ENCODE results near the gene STARD8.
"Not testable (repeated sequence)": the region's sequence is repeated elsewhere in the genome, so short reads cannot be mapped to it uniquely, and the experiment has no call there.

The STARD8 gene

DNA sequence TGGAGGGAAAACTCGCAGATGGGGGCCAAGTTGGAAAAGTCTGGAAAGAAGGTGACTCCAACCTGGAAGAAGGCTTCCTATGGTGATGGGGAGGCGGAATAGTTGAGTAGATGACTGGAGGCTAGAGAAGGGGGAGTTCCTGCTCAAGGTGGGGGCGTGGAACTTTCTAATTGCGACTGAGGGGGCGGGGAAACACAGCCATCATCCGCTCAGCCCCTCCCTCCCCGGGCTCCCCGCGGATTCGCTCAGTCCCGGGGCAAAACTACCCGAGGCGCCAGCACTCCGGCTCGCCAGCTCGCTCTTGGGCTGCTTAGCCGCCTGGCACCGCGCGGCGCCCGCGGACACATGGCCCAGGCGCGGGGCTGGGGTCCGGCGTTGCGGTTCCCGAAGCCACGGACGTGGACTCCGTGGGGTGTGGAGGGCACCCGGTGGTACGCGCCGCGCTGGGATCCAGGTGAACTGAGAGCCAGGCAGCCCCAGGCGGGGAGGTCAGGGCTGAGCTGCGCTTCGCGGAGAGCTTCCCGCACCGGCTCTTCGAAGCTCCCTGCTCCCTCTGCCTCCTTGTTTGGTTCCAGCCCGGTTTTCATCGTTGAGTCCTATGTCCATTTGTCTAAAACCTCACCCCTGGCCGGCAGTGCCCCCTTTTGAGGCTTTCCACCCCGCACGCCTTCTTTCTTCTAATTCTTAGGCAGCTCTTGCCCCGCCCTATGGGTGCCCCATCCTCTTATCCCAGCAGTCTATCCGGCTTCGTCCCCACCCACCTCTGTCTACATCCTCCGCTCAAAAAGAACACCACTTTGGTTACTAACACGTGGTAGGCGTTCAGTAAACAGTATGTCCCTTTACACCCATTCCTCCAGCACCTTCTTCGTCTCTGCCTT is 38.9 kb downstream of the STARD8 start:
- TF ChIP-seq, protein P1, sequence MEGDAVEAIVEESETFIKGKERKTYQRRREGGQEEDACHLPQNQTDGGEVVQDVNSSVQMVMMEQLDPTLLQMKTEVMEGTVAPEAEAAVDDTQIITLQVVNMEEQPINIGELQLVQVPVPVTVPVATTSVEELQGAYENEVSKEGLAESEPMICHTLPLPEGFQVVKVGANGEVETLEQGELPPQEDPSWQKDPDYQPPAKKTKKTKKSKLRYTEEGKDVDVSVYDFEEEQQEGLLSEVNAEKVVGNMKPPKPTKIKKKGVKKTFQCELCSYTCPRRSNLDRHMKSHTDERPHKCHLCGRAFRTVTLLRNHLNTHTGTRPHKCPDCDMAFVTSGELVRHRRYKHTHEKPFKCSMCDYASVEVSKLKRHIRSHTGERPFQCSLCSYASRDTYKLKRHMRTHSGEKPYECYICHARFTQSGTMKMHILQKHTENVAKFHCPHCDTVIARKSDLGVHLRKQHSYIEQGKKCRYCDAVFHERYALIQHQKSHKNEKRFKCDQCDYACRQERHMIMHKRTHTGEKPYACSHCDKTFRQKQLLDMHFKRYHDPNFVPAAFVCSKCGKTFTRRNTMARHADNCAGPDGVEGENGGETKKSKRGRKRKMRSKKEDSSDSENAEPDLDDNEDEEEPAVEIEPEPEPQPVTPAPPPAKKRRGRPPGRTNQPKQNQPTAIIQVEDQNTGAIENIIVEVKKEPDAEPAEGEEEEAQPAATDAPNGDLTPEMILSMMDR (IDR thresholded peaks at IDR 0.05; ENCODE audit: extremely low read depth, insufficient read depth, missing control alignments), result no peak
- DNase-seq (ENCODE audit: low spot score), result peak; percentile 44
- in situ Hi-C loops (cut with MboI; ENCODE audit: low pct_unique_long_range_greater_than_20kb, low sequenced_read_pairs, unreplicated experiment), result no loop called here

DNA sequence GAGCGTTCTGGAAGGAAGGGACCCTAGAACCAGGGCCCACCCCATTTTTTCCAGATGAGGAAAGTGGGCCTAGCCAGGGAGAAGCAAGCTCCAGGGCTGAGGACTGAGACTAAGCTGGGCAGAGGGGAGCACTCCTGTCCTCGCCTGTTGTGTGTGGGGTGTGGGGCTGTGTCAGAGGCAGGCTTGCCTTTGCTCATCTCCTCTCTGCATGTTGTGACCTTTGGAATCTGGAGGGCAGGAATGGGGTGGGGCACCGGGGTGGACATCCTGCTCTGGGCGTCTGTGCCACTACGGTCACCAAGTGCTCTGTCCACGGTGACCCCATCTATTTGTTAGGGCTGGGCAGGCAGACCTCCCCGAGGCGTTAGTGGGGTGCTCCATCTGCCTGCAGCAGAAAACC is 41.5 kb downstream of the STARD8 start:
- DNase-seq (ENCODE audit: low spot score); in situ Hi-C loops (cut with MboI; ENCODE audit: low pct_unique_long_range_greater_than_20kb, low sequenced_read_pairs, unreplicated experiment): not testable (repeated sequence)

- no peak for DNase-seq (ENCODE audit: low spot score)
- in situ Hi-C loops (cut with MboI; ENCODE audit: low pct_unique_long_range_greater_than_20kb, low sequenced_read_pairs, unreplicated experiment), result no loop called here
- TF ChIP-seq, protein P1 (IDR thresholded peaks at IDR 0.05; ENCODE audit: extremely low read depth, insufficient read depth, missing control alignments), result no peak
These were observed 43.6 kb downstream of the STARD8 start for GRCh38 chrX:68690936-68691501.

DNA sequence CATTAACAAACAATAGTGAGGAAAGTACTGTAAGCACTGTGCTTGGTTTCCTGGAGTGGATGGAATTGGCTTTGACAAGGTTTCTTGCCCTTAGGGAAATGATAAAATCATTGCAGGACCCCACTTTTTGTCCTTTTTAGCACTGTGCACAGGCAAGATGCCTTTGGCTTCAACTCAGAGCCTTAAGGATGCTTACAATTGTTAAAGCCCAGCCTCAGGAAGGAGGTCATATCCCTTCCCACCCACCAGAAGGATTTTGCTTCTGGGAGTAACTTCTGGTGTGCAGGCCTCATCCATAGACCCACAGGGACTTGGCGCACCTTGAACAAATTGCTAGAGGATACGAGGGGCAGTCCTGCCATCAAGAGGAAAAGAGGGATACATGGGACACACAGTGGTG is 44.5 kb downstream of the STARD8 start:
- DNase-seq (ENCODE audit: low spot score), result no peak
- TF ChIP-seq, protein P1 (IDR thresholded peaks at IDR 0.05; ENCODE audit: extremely low read depth, insufficient read depth, missing control alignments), result no peak
- in situ Hi-C loops (cut with MboI; ENCODE audit: low pct_unique_long_range_greater_than_20kb, low sequenced_read_pairs, unreplicated experiment), result no loop called here

- TF ChIP-seq, protein P1 (IDR thresholded peaks at IDR 0.05; ENCODE audit: extremely low read depth, insufficient read depth, missing control alignments), result no peak
- in situ Hi-C loops (cut with MboI; ENCODE audit: low pct_unique_long_range_greater_than_20kb, low sequenced_read_pairs, unreplicated experiment), result no loop called here
- no peak for DNase-seq (ENCODE audit: low spot score)
These were observed 45.2 kb downstream of the STARD8 start for GRCh38 chrX:68692651-68693050.

- peak; percentile 65 for DNase-seq (ENCODE audit: low spot score)
- in situ Hi-C loops (cut with MboI; ENCODE audit: low pct_unique_long_range_greater_than_20kb, low sequenced_read_pairs, unreplicated experiment), result no loop called here
- TF ChIP-seq, protein P1 (IDR thresholded peaks at IDR 0.05; ENCODE audit: extremely low read depth, insufficient read depth, missing control alignments), result no peak
These were observed 46.3 kb downstream of the STARD8 start for GRCh38 chrX:68693481-68694434.
